OCI-LY3 (cell line): ENCODE data around the gene AIG1.
"Not testable (repeated sequence)": the region's sequence is repeated elsewhere in the genome, so short reads cannot be mapped to it uniquely, and the experiment has no call there.

Source experiments
- H2AFZ ChIP-seq: fragments of 200-600, 300-600 bp; shearing (Covaris generic); 2 replicates; pipeline ENCODE4 v1.6.0; 2014; ENCODE audit warnings: antibody characterized with exemption, low read depth, low read length
- H3K27ac ChIP-seq: fragments of 200-600, 300-600 bp; sonication (generic); 2 replicates; pipeline ENCODE4 v1.5.1; 2014; ENCODE audit warnings: mild to moderate bottlenecking, low read length, moderate library complexity, mixed read lengths
- H3K27me3 ChIP-seq: fragments of 200-600, 300-600 bp; sonication (generic); 2 replicates; pipeline ENCODE4 v1.6.1; 2014; ENCODE audit warnings: low read depth, low read length, mixed read lengths
- H3K36me3 ChIP-seq: fragments of 200-600, 300-600 bp; sonication (generic); replicated peaks from 2 replicates; pipeline ENCODE3; 2014; ENCODE audit warnings: low read depth, low read length, mixed read lengths
- H3K4me1 ChIP-seq: fragments of 300-600, 200-600 bp; sonication (generic); 2 replicates; pipeline ENCODE4 v1.6.1; 2014; ENCODE audit warnings: low read length, mixed read lengths
- H3K4me2 ChIP-seq: fragments of 200-600, 300-600 bp; sonication (generic); 2 replicates; pipeline ENCODE4 v1.6.1; 2014; ENCODE audit warnings: low read length, mixed read lengths
- H3K4me3 ChIP-seq: fragments of 300-600, 200-600 bp; sonication (generic); 2 replicates; pipeline ENCODE4 v1.5.1; 2014; ENCODE audit warnings: antibody characterized with exemption, mild to moderate bottlenecking, low read length, moderate library complexity
- H3K79me2 ChIP-seq: fragments of 300-600, 200-600 bp; shearing (Covaris generic); 2 replicates; pipeline ENCODE4 v1.6.1; 2014; ENCODE audit warnings: mild to moderate bottlenecking, low read length, mixed read lengths
- H3K9ac ChIP-seq: fragments of 300-600, 200-600 bp; shearing (Covaris generic); 2 replicates; pipeline ENCODE4 v1.6.0; 2014; ENCODE audit warnings: mild to moderate bottlenecking, low read length, moderate library complexity
- H3K9me3 ChIP-seq: fragments of 200-600, 300-600 bp; shearing (Covaris generic); 2 replicates; pipeline ENCODE4 v1.6.1; 2014; ENCODE audit warnings: low read length, mixed read lengths; ENCODE audit not compliant: insufficient read depth
- H4K20me1 ChIP-seq: fragments of 200-600, 300-600 bp; sonication (generic); 2 replicates; pipeline ENCODE4 v1.6.1; 2016; ENCODE audit warnings: low read length, mixed read lengths; ENCODE audit not compliant: insufficient read depth
- CTCF ChIP-seq: fragments of 200-600, 300-600 bp; sonication (generic); IDR thresholded peaks from 2 replicates; pipeline ENCODE4 v1.5.1; 2014; ENCODE audit warnings: antibody characterized with exemption, low read length, low read depth
- EZH2phosphoT487 ChIP-seq: fragments of 200-600 bp; shearing (Covaris generic); IDR thresholded peaks from 2 replicates; pipeline ENCODE4 v1.6.1; 2018; ENCODE audit warnings: antibody characterized with exemption, mixed run types, low read depth

AIG1 gene

GRCh38 chr6:143241111-143241510 is 180.4 kb downstream of the AIG1 start:
- no peaks in the 10 kb centered on the region for H3K9me3 ChIP-seq
- H3K27me3 ChIP-seq, result no peaks in the 10 kb centered on the region
- H3K36me3 ChIP-seq, result no peaks in the 10 kb centered on the region
- no peaks in the 10 kb centered on the region for H4K20me1 ChIP-seq
- H3K4me2 ChIP-seq, result no peak overlapping the region
- no peak for TF ChIP-seq CTCF
- H3K4me3 ChIP-seq, result no peak overlapping the region
- no peaks in the 10 kb centered on the region for H3K79me2 ChIP-seq
- no peak overlapping the region for H3K27ac ChIP-seq
- no peak overlapping the region for H2AFZ ChIP-seq
- no peaks in the 10 kb centered on the region for H3K4me1 ChIP-seq
- H3K9ac ChIP-seq, result no peak overlapping the region

DNA sequence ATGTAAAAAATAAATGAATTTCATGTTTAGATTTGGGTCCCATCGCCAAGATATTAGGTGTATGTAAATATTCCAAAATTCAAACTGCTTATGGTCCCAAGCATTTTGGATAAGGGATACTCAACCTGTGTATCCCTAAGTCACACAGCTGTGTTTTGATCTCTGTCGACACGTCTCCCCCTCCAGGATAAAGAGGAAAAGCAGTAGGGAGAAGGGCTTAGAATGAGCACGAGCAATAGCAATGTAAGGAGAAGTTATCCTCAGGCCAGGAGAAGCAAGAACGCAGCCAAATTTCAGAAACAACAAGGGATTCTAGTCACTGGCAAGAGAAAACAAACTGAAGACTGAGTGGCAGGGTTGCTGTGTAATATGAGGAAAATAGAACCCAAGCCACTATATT is 181.2 kb downstream of the AIG1 start:
- no peak overlapping the region for H3K27ac ChIP-seq

DNA sequence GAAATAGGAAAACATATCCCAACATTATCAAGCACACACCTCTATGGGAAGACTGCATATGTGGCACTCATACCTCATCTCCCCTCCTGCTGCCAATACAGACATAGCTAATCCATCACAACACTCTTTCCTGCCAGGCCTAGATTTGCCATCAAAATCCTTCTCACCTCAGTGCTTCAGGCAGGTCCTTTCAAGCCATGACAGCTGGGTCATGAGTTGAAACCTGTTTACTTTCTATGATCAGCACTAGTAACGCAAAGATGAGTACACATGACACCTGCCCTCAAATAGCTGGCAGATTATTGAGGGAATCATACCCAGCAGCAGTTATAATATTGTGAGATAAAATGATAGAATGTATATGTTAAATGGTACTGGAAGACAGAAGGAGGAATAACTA is 183.1 kb downstream of the AIG1 start:
- Histone ChIP-seq H3K79me2 (no peaks in the 10 kb centered on the region), H4K20me1 (no peaks in the 10 kb centered on the region)

More for the DNA sequence above, 181.2 kb downstream of the AIG1 start:
- Histone ChIP-seq H3K4me3 (no peak overlapping the region), H2AFZ (no peak overlapping the region), H3K36me3 (no peaks in the 10 kb centered on the region), H3K27me3 (no peaks in the 10 kb centered on the region), H3K9ac (no peak overlapping the region), H3K9me3 (no peaks in the 10 kb centered on the region), H3K79me2 (no peaks in the 10 kb centered on the region), H4K20me1 (no peaks in the 10 kb centered on the region), H3K4me2 (no peak overlapping the region), H3K4me1 (no peaks in the 10 kb centered on the region)
- TF ChIP-seq CTCF (no peak), EZH2phosphoT487 (no peak)

DNA sequence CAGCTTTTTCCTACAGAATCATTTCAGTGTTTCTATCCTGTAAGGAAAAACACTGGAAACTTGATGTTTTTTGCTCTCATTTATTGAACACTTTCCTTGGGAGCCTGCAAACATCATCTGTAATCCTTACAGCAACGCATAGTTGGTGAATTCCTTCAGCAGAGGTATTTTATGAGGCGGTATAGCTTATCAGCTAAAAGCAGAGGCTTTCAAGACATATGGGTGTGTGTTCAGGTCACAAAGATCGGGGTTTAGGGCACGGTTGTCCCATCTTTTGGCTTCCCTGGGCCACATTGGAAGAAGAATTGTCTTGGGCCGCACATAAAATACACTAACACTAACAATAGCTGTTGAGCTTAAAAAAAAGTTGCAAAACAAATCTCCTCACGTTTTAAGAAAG is 185.0 kb downstream of the AIG1 start:
- no peak overlapping the region for H3K4me2 ChIP-seq
- no peaks in the 10 kb centered on the region for H3K36me3 ChIP-seq
- H2AFZ ChIP-seq, result no peak overlapping the region
- no peaks in the 10 kb centered on the region for H4K20me1 ChIP-seq
- no peak overlapping the region for H3K9ac ChIP-seq
- no peaks in the 10 kb centered on the region for H3K9me3 ChIP-seq
- no peaks in the 10 kb centered on the region for H3K79me2 ChIP-seq
- H3K27ac ChIP-seq, result no peak overlapping the region
- no peak overlapping the region for H3K4me3 ChIP-seq
- H3K27me3 ChIP-seq, result no peaks in the 10 kb centered on the region
- TF ChIP-seq CTCF (no peak), EZH2phosphoT487 (no peak)
- no peaks in the 10 kb centered on the region for H3K4me1 ChIP-seq

More for the DNA sequence above, 183.1 kb downstream of the AIG1 start:
- Histone ChIP-seq H2AFZ (no peak overlapping the region), H3K4me1 (no peaks in the 10 kb centered on the region), H3K4me3 (no peak overlapping the region), H3K4me2 (no peak overlapping the region), H3K27me3 (no peaks in the 10 kb centered on the region), H3K9me3 (no peaks in the 10 kb centered on the region), H3K36me3 (no peaks in the 10 kb centered on the region), H3K9ac (no peak overlapping the region), H3K27ac (no peak overlapping the region)
- TF ChIP-seq EZH2phosphoT487 (no peak), CTCF (no peak)

DNA sequence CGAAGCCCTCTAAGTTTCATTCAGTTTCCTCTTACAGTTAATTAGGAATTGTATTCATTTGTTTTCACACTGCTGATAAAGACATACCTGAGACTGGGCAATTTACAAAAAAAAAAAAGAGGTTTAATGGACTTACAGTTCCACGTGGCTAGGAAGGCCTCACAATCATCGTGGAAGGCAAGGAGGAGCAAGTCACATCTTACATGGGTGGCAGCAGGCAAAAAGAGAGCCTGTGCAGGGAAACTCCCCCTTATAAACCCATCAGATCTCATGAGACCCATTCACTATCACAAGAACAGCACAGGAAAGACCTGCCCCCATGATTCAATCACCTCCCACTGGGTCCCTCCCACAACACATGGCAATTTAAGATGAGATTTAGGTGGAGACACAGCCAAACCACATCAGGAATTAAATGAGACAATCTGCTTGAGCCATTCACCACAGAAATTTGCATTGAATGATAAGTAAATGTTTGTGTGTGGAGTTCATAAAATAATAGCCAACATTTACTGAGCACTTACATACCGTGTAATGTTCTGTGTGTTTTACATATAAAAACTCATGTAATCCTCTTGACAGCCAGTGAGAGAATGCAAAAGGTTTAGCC is 185.6 kb downstream of the AIG1 start:
- H3K4me1 ChIP-seq, H3K79me2 ChIP-seq, H3K9ac ChIP-seq, H4K20me1 ChIP-seq, H3K9me3 ChIP-seq, H3K4me3 ChIP-seq, H3K4me2 ChIP-seq, H3K27ac ChIP-seq, H3K27me3 ChIP-seq, H2AFZ ChIP-seq, H3K36me3 ChIP-seq: not testable (repeated sequence)
